Measurements from ENCODE around the gene C2CD3. TPM values are rescaled to one million over a fixed set of nuclear protein-coding genes. Genes with fewer than 3 reads are reported as not detected.

C2CD3 gene, protein sequence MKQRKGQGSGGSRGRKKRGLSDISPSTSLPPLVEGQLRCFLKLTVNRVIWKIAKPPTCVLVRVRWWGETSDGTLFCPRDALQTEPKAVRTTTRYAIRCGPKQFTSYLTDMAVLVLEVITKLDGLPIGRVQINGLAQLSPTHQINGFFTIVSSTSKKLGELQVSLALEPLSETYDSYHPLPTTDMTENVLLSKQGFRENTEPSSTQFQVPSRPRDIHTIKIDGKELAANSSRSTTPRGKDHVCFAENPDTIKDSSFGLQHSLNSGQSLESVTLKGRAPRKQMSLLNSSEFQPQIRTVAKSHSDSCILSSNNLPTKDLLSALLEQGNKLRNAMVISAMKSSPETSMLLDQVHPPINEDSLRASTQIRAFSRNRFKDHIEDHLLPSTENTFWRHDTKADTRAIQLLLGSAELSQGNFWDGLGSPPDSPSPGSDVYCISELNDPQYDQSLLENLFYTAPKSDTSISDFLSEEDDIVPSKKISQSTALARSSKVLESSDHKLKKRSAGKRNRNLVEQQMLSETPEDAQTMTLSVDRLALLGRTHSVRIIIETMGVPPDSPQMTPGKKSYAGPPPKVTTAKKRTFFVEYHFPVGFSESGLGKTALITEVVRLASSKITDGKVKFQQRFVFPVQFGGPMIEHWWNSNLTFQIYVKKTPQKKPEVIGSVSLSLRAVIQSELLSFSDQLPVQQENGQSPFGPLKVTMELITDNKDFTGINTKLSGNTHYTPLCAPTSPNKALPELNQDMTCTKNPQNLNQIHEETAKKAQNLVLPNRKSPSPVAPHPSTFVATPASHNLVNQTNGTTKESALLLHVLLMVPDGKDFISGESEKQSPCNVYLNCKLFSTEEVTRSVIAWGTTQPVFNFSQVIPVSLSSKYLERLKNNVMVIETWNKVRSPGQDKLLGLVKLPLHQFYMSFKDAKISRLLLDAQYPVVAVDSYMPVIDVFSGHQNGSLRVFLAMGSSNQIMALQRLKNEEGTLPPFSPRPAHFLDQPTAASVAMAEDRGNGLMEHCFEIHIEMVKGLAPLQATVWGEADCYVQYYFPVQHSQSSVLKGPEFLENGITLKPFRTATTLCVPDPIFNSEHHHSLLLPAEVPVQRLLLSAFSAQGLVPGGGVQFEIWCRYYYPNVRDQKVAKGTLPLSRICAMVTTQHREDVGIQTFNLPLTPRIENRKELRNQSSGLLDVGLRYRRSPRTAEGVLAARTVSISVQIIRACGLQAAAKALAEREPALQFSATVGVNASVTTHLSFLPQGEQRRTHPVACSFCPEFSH (N-terminal part only)
- 10 to 100 TPM in 1 of 3 donors, 1 to 10 TPM in 1, under 1 TPM in 1; 0.93 to 16.0 (median 5.1) TPM for polyA plus RNA-seq

DNA sequence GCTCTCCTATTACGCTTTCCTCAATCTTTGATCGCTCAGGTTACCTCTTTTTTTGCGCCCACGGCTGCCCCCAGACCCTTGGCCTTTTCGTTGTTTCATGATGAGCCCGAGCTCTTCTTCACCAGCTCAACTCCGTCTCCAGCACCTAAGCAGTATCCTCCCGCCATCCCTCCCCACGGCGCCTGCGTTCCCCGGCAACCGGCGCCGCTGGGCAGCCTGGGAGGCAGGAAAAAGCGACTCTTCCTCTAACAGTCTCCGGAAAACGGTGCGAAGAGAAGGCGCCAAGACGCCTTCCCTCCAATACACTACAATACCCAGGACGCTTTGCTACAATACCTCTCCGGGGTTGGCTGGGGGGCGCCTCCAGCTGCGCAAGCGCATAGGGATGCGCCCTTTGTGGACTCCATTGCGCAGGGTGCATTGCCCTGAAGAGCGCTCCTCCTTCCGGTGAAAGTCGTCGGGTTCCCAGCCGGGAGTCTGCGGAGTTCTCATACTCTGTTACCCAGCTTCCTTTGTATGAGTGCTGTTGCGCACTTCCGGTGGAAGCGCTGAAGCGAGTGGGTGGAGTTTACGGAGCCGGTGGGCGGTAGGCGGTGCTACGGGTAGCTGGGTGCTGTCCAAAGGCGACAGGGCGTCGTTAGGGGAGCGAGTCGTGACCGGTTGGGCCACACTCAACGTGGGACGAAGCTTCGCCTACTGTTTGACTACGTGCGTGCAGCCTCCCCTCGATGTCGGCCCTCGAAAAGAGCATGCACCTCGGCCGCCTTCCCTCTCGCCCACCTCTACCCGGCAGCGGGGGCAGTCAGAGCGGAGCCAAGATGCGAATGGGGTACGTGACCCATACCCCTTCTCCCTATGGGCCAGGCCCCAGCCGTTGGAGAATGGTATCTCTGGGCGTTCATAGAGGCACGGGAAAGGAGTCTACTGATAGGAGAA lies at the start of gene C2CD3, which contains the start of gene PPME1:
Gene C2CD3, minus strand, starts transcription at position 309 of the 936 bp plus-strand sequence. Its CDS starts 210 bp downstream, at position 99.
Gene PPME1, plus strand, starts transcription at position 596 of the 936 bp plus-strand sequence. Its CDS starts 133 bp downstream, at position 729.
- Mint-ChIP-seq H3K4me3 (no peak within 1 kb of the TSS), H3K27ac (no peak within 1 kb of the TSS), H3K27me3 (ENCODE audit: low read depth in 3 of 3) (no peaks in the 10 kb centered on the region), H3K9me3 (no peaks in the 10 kb centered on the region), H3K4me1 (peaks cover 0 to 5% of the 10 kb centered on the region in 2 donors), H3K36me3 (peaks cover 0 to 15% (median 7%) of the 10 kb centered on the region in 3 donors)
- peak; percentile 97 to 98 (median 98) for DNase-seq

DNA sequence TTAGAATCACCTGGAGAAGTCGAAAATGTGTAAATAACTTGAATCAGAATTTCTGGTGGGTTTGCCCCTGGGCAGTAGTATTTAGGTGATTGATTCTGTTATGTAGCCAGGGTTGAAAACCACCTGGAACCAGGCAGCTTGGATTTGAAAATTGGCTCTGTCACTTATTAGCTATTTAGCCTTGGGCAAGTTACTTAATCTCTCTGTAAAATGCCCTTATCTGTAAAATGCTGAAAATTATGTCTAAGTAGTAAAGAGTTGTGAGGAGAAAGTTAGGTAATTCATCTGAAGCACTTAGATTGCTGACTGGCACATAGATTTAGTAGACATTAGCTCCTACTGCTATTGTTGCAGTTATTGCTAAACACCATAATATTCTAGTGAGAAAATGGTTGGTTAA lies 49.6 kb upstream of the C2CD3 start:
- Mint-ChIP-seq H3K36me3 (peaks cover 6 to 15% (median 13%) of the 10 kb centered on the region in 3 donors), H3K4me3 (no peak overlapping the region), H3K27me3 (ENCODE audit: low read depth in 3 of 3) (no peaks in the 10 kb centered on the region), H3K9me3 (no peaks in the 10 kb centered on the region), H3K4me1 (no peaks in the 10 kb centered on the region), H3K27ac (no peak overlapping the region)
- no peak for DNase-seq

DNA sequence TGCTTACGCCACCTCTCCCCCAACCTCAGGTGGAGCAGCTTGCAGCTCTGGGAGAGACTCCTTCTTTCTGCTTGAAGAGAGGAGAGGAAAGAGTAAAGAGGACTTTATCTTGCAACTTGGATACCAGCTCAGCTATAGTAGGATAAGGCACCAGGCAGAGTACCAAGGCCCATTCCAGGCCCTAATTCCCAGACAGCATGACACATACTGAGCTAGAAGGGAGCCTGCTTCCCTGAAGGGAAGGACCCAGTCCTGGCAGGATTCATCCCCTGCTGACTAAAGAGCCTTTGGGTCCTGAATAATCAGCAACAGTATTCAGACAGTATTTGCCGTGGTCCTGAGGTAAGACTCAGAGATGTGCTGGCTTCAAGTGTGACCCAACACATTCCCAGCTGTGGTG lies 41.7 kb upstream of the C2CD3 start:
- no peak overlapping the region for H3K27ac Mint-ChIP-seq
- H3K27me3 Mint-ChIP-seq (ENCODE audit: low read depth in 3 of 3): no peaks in the 10 kb centered on the region
- peaks cover 0 to 15% (median 0%) of the 10 kb centered on the region in 6 donors for H3K9me3 Mint-ChIP-seq
- H3K4me3 Mint-ChIP-seq: no peak overlapping the region
- H3K4me1 Mint-ChIP-seq: no peaks in the 10 kb centered on the region
- no peak for DNase-seq
- H3K36me3 Mint-ChIP-seq: peaks cover 30 to 74% (median 49%) of the 10 kb centered on the region in 3 donors

- no peaks in the 10 kb centered on the region for H3K27me3 Mint-ChIP-seq (ENCODE audit: low read depth in 3 of 3)
- no peaks in the 10 kb centered on the region for H3K4me1 Mint-ChIP-seq
- no peak for DNase-seq
- peaks cover 22 to 57% (median 25%) of the 10 kb centered on the region in 3 donors for H3K36me3 Mint-ChIP-seq
- H3K27ac Mint-ChIP-seq: no peak overlapping the region
- H3K4me3 Mint-ChIP-seq: no peak overlapping the region
- peaks cover 0 to 6% (median 0%) of the 10 kb centered on the region in 6 donors for H3K9me3 Mint-ChIP-seq
Measured at GRCh38 chr11:74208507-74208906, 37.7 kb upstream of the C2CD3 start.

DNA sequence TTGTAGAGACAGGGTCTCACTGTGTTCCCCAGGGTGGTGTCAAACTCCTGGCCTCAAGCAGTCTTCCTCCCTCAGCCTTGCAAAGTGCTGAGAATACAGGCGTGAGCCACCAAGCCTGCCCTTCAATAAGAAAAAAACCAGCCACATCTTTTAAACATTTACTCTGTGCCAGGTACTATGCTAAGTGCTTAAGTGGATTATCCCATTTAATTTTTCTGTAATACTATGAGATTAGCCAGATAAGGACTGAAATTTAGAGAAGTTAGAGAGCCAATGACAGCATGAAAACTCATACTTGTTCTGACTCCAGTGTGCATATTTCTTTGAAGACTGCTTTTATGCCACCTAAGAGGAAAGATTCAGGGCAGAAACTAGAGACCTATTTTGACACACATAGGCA lies 35.9 kb upstream of the C2CD3 start:
- no peaks in the 10 kb centered on the region for H3K27me3 Mint-ChIP-seq (ENCODE audit: low read depth in 3 of 3)
- no peaks in the 10 kb centered on the region for H3K9me3 Mint-ChIP-seq
- no peak for DNase-seq
- H3K36me3 Mint-ChIP-seq: peaks cover 12 to 41% (median 20%) of the 10 kb centered on the region in 3 donors
- no peaks in the 10 kb centered on the region for H3K4me1 Mint-ChIP-seq
- no peak overlapping the region for H3K4me3 Mint-ChIP-seq
- H3K27ac Mint-ChIP-seq: no peak overlapping the region

GRCh38 chr11:74205181-74205580 lies 34.4 kb upstream of the C2CD3 start:
- no peaks in the 10 kb centered on the region for H3K4me1 Mint-ChIP-seq
- no peak for DNase-seq
- peaks cover 5 to 26% (median 17%) of the 10 kb centered on the region in 3 donors for H3K36me3 Mint-ChIP-seq
- H3K27ac Mint-ChIP-seq: no peak overlapping the region
- H3K4me3 Mint-ChIP-seq: no peak overlapping the region
- no peaks in the 10 kb centered on the region for H3K27me3 Mint-ChIP-seq (ENCODE audit: low read depth in 3 of 3)
- no peaks in the 10 kb centered on the region for H3K9me3 Mint-ChIP-seq

GRCh38 chr11:74204701-74205100 lies 33.9 kb upstream of the C2CD3 start:
- no peak overlapping the region for H3K4me3 Mint-ChIP-seq
- no peaks in the 10 kb centered on the region for H3K4me1 Mint-ChIP-seq
- DNase-seq: no peak
- no peaks in the 10 kb centered on the region for H3K9me3 Mint-ChIP-seq
- no peak overlapping the region for H3K27ac Mint-ChIP-seq
- peaks cover 5 to 22% (median 17%) of the 10 kb centered on the region in 3 donors for H3K36me3 Mint-ChIP-seq
- no peaks in the 10 kb centered on the region for H3K27me3 Mint-ChIP-seq (ENCODE audit: low read depth in 3 of 3)

DNA sequence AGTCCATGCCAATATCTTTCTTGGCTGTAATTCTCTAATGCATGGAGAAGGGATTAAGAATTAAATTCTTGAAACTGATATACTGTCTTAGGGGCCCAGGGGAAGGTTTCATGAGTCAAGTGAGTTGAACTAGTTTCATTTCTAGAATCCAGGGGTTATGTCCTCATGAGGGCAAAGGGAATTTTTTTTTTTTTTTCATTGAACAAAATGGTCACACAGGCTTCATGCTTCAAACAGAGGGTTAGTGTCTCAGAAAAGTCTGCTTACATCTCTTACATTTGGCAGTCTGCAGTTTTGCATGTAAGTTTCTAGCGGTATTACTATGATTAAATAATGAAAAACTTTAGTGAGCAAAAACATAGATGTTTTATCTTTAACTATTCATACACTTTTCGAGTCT lies 33.2 kb upstream of the C2CD3 start:
- H3K4me1 Mint-ChIP-seq: no peaks in the 10 kb centered on the region
- peaks cover 0 to 17% (median 16%) of the 10 kb centered on the region in 3 donors for H3K36me3 Mint-ChIP-seq
- no peaks in the 10 kb centered on the region for H3K9me3 Mint-ChIP-seq
- no peaks in the 10 kb centered on the region for H3K27me3 Mint-ChIP-seq (ENCODE audit: low read depth in 3 of 3)
- DNase-seq: no peak
- no peak overlapping the region for H3K27ac Mint-ChIP-seq
- no peak overlapping the region for H3K4me3 Mint-ChIP-seq

GRCh38 chr11:74196781-74197486 lies 26.1 kb upstream of the C2CD3 start:
- Mint-ChIP-seq H3K4me1 (no peaks in the 10 kb centered on the region), H3K27me3 (ENCODE audit: low read depth in 3 of 3) (peaks cover 0 to 2% (median 0%) of the 10 kb centered on the region in 3 donors), H3K27ac (no peak overlapping the region), H3K9me3 (no peaks in the 10 kb centered on the region), H3K4me3 (no peak overlapping the region), H3K36me3 (peaks cover 0 to 5% (median 2%) of the 10 kb centered on the region in 3 donors)
- DNase-seq: no peak

DNA sequence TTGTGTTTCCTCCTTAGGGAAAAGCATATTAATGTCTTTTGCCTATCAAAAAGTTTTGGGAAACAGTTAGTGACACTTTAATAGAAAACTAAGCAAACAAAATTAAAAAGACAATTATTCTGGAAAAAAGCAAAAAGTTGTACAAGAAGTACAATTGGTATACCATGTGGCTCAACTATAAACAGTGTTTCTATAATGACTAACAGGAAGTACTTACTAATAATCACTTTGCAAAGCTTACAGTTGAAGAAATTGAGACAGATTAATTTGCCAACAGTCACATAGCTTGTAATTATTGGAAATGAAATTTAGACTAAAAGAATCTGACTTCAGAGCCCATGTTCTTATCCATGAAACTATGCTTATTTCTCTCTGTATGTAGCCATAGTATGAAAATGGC lies 25.0 kb upstream of the C2CD3 start:
- no peak overlapping the region for H3K4me3 Mint-ChIP-seq
- no peaks in the 10 kb centered on the region for H3K4me1 Mint-ChIP-seq
- H3K9me3 Mint-ChIP-seq: peaks cover 0 to 1% (median 0%) of the 10 kb centered on the region in 6 donors
- no peak overlapping the region for H3K27ac Mint-ChIP-seq
- H3K36me3 Mint-ChIP-seq: peaks cover under 1 to 10% (median 6%) of the 10 kb centered on the region in 3 donors
- H3K27me3 Mint-ChIP-seq (ENCODE audit: low read depth in 3 of 3): peaks cover 0 to 3% (median 2%) of the 10 kb centered on the region in 3 donors
- DNase-seq: no peak

DNA sequence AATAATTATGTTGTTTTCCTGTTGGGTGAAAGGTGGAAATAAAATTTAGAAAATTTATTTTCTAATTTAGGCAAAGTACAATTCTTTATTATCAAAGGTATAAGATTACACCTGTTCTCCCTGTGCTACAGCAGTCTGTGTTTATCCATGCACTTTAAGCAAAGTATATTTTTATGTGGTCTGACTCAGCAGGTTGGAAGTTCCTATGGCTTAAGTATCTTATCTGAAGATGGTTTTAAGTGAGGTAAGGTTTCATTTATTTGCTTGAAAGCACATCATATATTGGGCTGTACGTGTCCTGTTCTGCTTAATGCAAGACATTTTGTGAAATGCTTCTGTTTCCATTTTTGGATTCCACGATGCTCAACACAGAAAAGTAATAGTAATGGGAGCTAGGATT lies 14.9 kb upstream of the C2CD3 start:
- H3K4me3 Mint-ChIP-seq: no peak overlapping the region
- H3K36me3 Mint-ChIP-seq: peaks cover 6 to 17% (median 9%) of the 10 kb centered on the region in 3 donors
- no peak overlapping the region for H3K27ac Mint-ChIP-seq
- peaks cover 0 to 6% (median 0%) of the 10 kb centered on the region in 6 donors for H3K9me3 Mint-ChIP-seq
- H3K27me3 Mint-ChIP-seq (ENCODE audit: low read depth in 3 of 3): no peaks in the 10 kb centered on the region
- no peak for DNase-seq
- peaks cover 0 to 4% of the 10 kb centered on the region in 2 donors for H3K4me1 Mint-ChIP-seq

DNA sequence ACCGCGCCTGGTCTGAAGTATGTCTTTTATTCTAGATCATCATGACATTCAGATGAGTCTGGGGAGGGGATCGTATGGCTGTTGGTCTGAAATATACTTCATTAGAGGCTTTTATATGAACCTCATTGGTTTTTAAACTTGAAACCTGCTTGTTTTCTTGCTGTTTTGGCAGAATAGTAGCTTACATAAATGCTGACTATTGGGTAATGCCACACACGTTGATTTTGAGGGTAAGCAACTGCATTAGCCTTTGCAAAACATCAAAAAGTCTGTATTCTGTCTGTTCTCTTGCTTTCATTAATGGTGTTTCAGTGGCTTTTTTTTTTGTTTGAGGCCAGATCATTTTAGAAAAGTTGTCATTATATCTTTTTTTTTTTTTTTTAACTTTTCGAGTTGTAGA lies 14.5 kb upstream of the C2CD3 start:
- Mint-ChIP-seq H3K4me1 (peaks cover 0 to 4% of the 10 kb centered on the region in 2 donors), H3K36me3 (peaks cover 1 to 13% (median 5%) of the 10 kb centered on the region in 3 donors), H3K9me3 (peaks cover 0 to 1% (median 0%) of the 10 kb centered on the region in 6 donors), H3K27me3 (ENCODE audit: low read depth in 3 of 3) (no peaks in the 10 kb centered on the region), H3K27ac (no peak overlapping the region), H3K4me3 (no peak overlapping the region)
- DNase-seq: no peak
